ENCODE measurements around the gene SHC3. TPM values are rescaled to one million over a fixed set of nuclear protein-coding genes. Genes with fewer than 3 reads are reported as not detected.
A peak's percentile ranks its signal among the peaks of the same experiment; 100 is the strongest.

Gene SHC3
- total RNA-seq, 1 experiment from 2014 or later = 1.7 TPM

DNA sequence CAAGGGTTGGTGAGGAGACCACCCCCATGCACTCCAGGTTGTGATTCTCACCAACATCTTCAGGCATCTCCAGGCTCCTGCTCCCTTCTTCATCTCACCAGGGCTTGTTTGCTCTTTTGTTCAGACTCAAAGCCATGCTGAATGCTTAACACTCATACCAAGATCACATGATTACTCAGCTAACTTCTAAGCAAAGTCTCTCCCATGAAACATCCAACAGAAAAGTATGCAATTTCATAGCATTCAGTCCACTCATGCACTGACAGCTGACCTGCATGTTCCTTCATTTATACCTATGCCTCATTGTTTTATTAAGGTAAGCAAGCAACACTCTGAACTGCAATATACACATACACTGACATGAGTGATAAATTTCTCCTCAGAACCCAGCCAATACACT is 69.0 kb downstream of the SHC3 start:
- no peak for DNase-seq (ENCODE audit: low read depth)

GRCh38 chr9:89107406-89107805 is 71.2 kb downstream of the SHC3 start:
- no peak for DNase-seq (ENCODE audit: low read depth)

DNA sequence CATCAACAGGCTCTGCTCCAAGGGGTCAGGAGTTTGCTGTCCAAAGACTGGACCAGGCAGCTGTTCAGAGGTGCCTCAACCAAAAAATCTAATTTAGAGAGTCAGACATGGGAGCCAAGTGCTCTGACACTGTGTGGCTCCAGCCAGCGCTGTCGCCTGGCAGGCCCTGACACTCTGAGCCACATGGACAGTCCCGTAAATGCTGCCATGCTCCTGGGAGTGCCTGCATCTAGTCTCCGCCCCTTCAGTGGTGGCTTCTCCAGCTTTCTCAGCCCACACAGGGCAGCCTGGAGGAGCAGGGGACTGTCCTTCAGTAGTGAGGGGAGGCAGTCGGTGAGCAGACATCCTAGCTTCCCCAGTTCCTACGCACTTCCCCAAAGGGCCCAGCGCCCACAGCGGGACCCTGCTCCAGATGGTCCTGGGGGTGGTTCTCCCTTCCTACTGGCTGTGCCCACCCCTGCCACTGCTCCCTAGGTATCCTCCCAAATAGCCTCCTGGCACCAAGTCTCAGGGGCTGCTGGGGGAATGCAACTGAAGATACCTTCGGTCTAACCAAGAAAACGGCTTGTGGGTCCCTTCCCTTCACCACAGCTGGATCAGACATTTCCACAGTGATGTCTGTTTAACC is 72.3 kb downstream of the SHC3 start:
- DNase-seq (ENCODE audit: low read depth) = no peak

- no peak for DNase-seq (ENCODE audit: low read depth)
These were observed 73.8 kb downstream of the SHC3 start for GRCh38 chr9:89104821-89105220.

- peak; percentile 37 for DNase-seq (ENCODE audit: low read depth)
These were observed 81.4 kb downstream of the SHC3 start for GRCh38 chr9:89097219-89097618.

- no peak for DNase-seq (ENCODE audit: low read depth)
These were observed 81.8 kb downstream of the SHC3 start for GRCh38 chr9:89096807-89097206.

DNA sequence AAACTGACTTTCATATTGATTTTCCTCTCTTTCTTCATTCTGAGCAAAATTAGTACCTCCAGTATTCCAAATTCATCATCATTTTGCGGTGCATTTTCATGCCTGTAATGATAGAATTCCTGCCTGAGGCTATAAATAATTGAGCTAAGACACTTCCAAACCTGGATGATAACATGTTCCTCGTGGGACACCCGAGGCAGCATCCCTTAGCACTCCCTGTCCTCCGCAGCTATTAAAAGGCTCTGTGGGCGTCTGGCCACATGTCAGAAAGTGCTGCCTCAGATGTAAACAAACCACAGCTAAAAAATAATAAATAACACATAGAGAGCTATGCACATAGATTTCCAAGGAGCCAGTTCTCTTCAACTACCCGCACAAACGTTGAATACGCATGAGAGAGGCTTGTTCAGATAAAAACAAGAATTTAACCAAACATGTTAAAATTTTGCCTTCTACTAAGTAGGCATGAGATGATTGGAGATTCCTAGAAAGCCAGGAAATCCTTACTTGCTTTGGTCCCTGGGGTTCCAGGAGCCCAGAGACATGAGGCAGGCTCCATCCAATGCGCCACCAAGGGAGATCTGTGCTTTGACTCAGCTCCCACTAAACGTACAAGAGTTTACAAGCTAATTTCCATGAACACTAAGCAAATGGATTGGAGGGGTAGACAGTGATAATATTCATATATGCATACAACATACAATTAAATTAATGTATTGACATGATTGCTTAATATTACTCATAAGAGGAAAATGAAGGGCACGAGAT is 82.7 kb downstream of the SHC3 start:
- peak; percentile 9 for DNase-seq (ENCODE audit: low read depth)

- no peak for DNase-seq (ENCODE audit: low read depth)
These were observed 85.2 kb downstream of the SHC3 start for GRCh38 chr9:89093201-89093975.

GRCh38 chr9:89089176-89089575 is 89.4 kb downstream of the SHC3 start:
- DNase-seq (ENCODE audit: low read depth) = no peak

DNA sequence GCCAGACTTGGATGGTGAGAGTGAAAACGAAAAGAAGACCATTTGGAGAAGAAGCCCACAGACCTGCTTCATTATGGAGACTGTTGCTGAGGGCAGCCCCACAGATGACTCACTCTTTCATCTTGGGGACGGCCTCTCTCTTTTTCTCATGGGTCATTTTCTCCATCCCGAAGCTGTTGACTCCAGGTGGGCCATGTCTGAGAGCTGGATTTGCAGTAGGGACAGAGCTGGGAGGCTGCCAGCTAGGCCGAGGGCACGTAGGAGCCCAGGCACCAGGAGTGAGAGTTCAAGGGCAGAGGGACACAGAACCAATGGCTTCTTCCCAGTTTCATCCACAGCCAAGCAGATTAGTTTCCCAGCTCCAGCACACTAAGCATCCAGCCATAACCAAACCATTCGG is 95.0 kb downstream of the SHC3 start:
- no peak for DNase-seq (ENCODE audit: low read depth)

GRCh38 chr9:89080193-89080592 is 98.4 kb downstream of the SHC3 start:
- DNase-seq (ENCODE audit: low read depth) = peak; percentile 32

DNA sequence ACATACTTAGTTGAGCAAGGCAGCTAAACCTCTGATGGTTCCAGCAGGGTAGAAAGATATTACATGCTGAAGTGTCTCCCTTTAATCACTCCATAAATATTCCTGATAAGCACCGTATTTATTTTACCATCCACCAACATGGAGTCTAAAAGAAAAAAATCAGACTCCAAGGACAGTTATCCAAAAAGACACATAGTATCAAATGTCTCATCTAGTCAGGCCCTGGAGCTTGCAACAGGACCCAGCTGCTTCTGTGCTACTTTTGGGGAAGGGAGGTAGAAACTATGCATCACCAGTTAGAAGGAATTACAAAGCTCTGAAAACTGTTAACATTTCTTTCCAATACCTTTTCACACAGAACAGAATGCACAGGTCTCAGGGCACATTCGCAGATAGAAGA is 99.2 kb downstream of the SHC3 start:
- DNase-seq (ENCODE audit: low read depth) = peak; percentile 4

DNA sequence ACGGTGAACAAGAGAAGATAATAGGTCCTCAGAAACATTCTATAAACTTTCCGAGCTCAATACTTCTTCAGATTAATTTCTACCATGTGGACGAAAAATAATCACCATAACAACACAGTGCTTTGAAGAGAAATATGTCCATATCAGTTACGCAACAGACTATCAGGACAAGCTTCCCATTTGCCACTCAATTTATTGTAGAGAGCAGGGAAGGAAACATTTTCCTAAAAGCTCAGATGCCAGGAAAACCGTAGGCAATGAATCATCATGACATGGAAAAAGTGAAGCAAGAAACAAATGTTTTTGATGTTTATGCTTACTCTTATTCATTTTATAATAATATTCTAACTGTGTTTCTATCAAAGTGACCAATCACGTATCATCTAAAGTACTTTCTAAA is 99.8 kb downstream of the SHC3 start:
- peak; percentile 40 for DNase-seq (ENCODE audit: low read depth)

- no peak for DNase-seq (ENCODE audit: low read depth)
These were observed 100.2 kb downstream of the SHC3 start for GRCh38 chr9:89078421-89078820.

- peak; percentile 3 for DNase-seq (ENCODE audit: low read depth)
These were observed 101.1 kb downstream of the SHC3 start for GRCh38 chr9:89077519-89077918.

DNA sequence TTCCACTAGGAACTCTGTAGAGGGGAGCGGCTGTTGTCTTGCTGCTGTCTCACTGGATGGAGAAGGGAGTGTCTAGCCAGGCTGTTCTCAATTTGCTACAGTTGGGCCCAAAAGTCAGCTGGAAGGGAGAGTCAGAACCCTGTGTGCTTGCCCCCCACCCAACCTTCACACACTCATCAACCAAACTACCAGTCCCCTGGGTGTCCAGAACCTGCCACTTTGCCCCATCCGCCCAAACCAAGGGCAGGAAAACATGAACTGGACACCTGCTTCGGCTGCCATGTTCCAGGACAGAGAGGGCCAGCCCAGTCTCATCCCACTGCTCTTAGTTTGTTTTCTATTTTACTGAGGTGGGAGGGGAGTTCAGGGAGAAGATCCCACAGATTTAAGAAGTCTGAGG is 105.2 kb downstream of the SHC3 start:
- DNase-seq (ENCODE audit: low read depth) = no peak

GRCh38 chr9:89071591-89071990 is 107.0 kb downstream of the SHC3 start:
- no peak for DNase-seq (ENCODE audit: low read depth)

GRCh38 chr9:89066835-89067234 is 111.8 kb downstream of the SHC3 start:
- DNase-seq (ENCODE audit: low read depth) = no peak

- DNase-seq (ENCODE audit: low read depth) = no peak
These were observed 112.7 kb downstream of the SHC3 start for GRCh38 chr9:89065921-89066320.

- no peak for DNase-seq (ENCODE audit: low read depth)
These were observed 117.8 kb downstream of the SHC3 start for GRCh38 chr9:89060790-89061189.

GRCh38 chr9:89059925-89060506 is 118.6 kb downstream of the SHC3 start:
- DNase-seq (ENCODE audit: low read depth) = no peak

GRCh38 chr9:89058906-89059305 is 119.7 kb downstream of the SHC3 start:
- no peak for DNase-seq (ENCODE audit: low read depth)

Measured in RPMI7951 (cell line).